GM12891 (cell line): ENCODE measurements around the gene PNRC2.

Experiments
- POLR2A ChIP-seq: IDR thresholded peaks from 2 replicates; pipeline ENCODE4 v1.6.1; 2011; ENCODE audit warnings: low read depth, low read length, control low read depth
- POLR2AphosphoS5 ChIP-seq: IDR thresholded peaks from 2 replicates; pipeline ENCODE4 v1.6.1; 2011; ENCODE audit warnings: low read depth, low read length, control low read depth
- TAF1 ChIP-seq: IDR thresholded peaks from 2 replicates; pipeline ENCODE4 v1.6.1; 2011; ENCODE audit warnings: low read depth, low read length, control low read depth

GRCh38 chr1:23910553-23911246 is 48.9 kb upstream of the PNRC2 start:
- peak; percentile 86 for TF ChIP-seq POLR2A
- TF ChIP-seq POLR2AphosphoS5, result peak; percentile 88
- no peak; the same call in 1 of the 2 replicates for TF ChIP-seq TAF1
